ENCODE data around the gene FRRS1L.

GRCh38 chr9:109212768-109213167 lies 45.7 kb upstream of the FRRS1L start:
- TF ChIP-seq CTCF (conservative IDR thresholded peaks at IDR 0.05) (no peak), ZFX (IDR thresholded peaks at IDR 0.05) (no peak)

All from C4-2B (cell line).